Measurements from ENCODE around the gene RBP5.

Gene RBP5

DNA sequence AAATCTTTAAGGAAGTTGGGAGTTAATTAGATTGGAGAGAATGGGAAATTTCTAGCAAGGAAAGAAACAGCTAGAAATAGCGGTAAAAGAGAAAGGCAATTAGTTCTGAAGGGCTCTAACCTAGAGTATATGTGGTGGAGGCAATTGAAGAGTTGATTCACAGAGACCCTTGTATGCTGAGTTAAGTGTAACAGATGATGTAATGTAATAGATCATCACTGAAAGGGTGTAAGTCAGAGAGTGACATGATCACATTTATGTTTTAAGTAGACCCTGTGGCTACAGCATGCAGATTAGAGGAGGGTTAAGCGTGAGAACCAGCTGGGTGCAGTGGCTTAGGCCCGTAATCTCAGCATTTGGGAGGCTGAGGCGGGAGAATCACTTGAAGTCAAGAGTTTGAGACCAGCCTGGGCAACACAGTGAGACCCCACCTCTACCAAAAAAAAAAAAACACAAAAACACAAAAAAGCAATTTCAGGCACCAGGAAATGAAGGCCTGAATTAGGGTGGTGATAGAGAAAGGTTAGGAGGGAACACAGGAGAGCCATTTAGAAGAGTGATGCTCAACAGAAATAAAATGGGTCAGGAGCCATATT lies 3.0 kb downstream of the RBP5 start:
- DNase-seq (ENCODE audit: low read depth) = no peak
- TF ChIP-seq MYC (IDR thresholded peaks at IDR 0.05; ENCODE audit: low read depth, low read length) (no peak), POLR2A (IDR thresholded peaks at IDR 0.05; ENCODE audit: extremely low read depth, insufficient read length) (no peak)
- TF ChIP-seq, protein P1, sequence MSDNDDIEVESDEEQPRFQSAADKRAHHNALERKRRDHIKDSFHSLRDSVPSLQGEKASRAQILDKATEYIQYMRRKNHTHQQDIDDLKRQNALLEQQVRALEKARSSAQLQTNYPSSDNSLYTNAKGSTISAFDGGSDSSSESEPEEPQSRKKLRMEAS (IDR thresholded peaks at IDR 0.05; ENCODE audit: low read depth, low read length) = no peak
- TF ChIP-seq, protein P2, sequence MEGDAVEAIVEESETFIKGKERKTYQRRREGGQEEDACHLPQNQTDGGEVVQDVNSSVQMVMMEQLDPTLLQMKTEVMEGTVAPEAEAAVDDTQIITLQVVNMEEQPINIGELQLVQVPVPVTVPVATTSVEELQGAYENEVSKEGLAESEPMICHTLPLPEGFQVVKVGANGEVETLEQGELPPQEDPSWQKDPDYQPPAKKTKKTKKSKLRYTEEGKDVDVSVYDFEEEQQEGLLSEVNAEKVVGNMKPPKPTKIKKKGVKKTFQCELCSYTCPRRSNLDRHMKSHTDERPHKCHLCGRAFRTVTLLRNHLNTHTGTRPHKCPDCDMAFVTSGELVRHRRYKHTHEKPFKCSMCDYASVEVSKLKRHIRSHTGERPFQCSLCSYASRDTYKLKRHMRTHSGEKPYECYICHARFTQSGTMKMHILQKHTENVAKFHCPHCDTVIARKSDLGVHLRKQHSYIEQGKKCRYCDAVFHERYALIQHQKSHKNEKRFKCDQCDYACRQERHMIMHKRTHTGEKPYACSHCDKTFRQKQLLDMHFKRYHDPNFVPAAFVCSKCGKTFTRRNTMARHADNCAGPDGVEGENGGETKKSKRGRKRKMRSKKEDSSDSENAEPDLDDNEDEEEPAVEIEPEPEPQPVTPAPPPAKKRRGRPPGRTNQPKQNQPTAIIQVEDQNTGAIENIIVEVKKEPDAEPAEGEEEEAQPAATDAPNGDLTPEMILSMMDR (IDR thresholded peaks at IDR 0.05; ENCODE audit: low read depth, low read length) = no peak
- H3K4me3 ChIP-seq (ENCODE audit: low read depth, low read length) = no peak overlapping the region

DNA sequence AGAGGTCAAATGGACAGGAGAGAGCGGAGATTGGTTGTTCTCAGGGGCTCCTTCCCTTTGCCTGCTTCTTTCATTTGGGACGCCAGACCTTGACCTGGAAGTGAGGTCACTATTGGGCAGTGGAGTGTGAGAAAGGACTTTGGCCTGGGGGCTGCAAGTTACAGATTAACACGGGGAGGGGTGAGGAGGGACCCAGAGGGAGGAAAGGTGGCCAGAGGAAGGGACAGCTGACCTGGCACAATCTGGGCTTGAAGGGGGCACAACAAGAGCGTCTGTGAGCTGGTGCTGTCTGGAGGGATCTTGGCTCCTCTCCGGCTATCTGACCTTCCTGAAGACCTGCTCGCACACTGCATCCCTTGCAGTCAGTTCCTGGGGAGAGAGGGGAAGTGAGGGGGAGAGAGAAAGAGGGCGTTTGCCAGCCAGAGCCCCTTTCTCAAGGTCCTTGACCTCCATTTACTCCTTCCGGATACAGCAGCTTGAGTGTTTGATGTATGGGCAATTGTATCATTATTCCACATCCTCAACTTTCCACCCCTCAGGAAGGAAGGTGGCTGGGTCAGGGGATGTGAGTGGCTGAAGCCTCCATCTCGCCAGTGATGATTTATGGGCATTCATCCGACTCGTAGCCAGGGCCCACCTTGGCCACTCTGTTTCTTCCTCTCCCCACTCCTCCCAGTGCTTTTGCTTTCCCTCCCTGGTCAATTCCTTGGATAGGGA lies 4.7 kb downstream of the RBP5 start:
- DNase-seq (ENCODE audit: low read depth) = no peak
- no peak overlapping the region for H3K4me3 ChIP-seq (ENCODE audit: low read depth, low read length)
- TF ChIP-seq POLR2A (IDR thresholded peaks at IDR 0.05; ENCODE audit: extremely low read depth, insufficient read length) (no peak), MYC (IDR thresholded peaks at IDR 0.05; ENCODE audit: low read depth, low read length) (no peak)
- TF ChIP-seq, protein P1 (IDR thresholded peaks at IDR 0.05; ENCODE audit: low read depth, low read length) = no peak
- TF ChIP-seq, protein P2 (IDR thresholded peaks at IDR 0.05; ENCODE audit: low read depth, low read length) = no peak

DNA sequence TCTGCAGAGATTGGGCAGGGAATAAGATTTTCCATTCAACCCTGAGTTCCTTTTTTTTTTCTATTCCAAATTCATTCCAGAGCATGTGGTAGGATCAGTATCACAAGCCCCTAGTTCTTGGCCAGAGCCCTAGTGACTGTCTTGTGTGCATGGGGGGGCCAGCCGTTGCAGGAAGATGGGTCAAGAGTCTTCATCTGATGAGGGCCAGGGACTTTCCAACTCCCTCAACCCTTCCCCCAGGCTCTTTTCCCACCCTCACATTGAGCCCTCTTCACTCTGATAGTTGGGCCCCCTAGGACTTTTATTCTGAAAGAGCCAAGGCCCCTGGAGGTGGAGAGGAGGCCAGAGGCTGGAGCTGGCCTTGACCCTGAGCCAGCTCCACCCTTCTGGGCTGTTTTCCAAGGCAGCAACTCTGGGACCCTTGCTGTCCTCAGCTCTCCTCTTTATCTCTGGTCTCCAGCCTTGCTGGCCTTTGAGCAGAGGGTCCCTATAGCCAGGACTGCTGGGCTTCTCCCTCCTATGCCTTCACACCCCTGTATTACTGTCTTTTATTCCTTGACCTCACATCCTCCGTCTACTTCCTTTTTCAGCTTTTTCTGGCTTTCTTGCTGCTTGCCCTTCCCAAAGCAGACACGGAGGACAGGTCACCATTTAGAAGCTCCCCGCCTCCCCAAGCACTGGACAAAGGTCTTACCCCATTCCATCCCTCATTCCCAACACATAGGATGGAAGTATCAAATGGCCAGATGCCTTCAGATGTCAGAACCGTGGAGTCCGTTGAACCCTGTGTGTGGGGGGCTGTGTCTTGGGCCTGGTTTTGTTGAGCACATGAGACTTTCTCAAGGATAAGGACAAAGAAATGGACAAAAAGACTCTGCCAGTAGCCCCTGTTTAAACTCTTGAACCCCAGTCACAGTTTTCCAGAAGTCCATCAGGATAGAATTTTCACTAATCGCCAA lies 5.6 kb downstream of the RBP5 start:
- DNase-seq (ENCODE audit: low read depth) = no peak
- no peak for TF ChIP-seq POLR2A (IDR thresholded peaks at IDR 0.05; ENCODE audit: extremely low read depth, insufficient read length)
- no peak for TF ChIP-seq MYC (IDR thresholded peaks at IDR 0.05; ENCODE audit: low read depth, low read length)
- TF ChIP-seq, protein P2 (IDR thresholded peaks at IDR 0.05; ENCODE audit: low read depth, low read length) = no peak
- TF ChIP-seq, protein P1 (IDR thresholded peaks at IDR 0.05; ENCODE audit: low read depth, low read length) = no peak
- H3K4me3 ChIP-seq (ENCODE audit: low read depth, low read length) = no peak overlapping the region

DNA sequence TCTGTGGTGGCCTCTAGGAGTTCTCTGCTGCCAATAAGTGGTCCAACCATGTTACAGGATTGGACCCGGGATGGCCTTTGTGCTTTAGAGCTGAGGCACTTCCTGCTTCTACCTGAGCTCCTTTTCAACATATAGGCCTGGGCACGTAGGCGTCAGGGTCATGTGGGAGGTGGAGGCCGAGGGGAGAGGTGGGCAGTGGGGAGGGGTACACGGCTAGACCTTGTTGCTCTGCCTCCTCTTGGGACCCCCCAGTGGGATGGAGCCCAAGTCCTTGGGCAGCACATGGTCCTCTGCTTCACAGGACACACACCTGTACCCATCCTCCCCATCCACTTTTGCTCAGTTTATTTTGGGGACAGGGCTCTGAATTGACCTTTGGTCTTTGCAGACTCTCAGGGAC lies 7.4 kb downstream of the RBP5 start:
- no peak overlapping the region for H3K4me3 ChIP-seq (ENCODE audit: low read depth, low read length)
- DNase-seq (ENCODE audit: low read depth) = no peak
- TF ChIP-seq, protein P1 (IDR thresholded peaks at IDR 0.05; ENCODE audit: low read depth, low read length) = no peak
- TF ChIP-seq POLR2A (IDR thresholded peaks at IDR 0.05; ENCODE audit: extremely low read depth, insufficient read length) = no peak
- TF ChIP-seq, protein P2 (IDR thresholded peaks at IDR 0.05; ENCODE audit: low read depth, low read length) = no peak
- no peak for TF ChIP-seq MYC (IDR thresholded peaks at IDR 0.05; ENCODE audit: low read depth, low read length)

DNA sequence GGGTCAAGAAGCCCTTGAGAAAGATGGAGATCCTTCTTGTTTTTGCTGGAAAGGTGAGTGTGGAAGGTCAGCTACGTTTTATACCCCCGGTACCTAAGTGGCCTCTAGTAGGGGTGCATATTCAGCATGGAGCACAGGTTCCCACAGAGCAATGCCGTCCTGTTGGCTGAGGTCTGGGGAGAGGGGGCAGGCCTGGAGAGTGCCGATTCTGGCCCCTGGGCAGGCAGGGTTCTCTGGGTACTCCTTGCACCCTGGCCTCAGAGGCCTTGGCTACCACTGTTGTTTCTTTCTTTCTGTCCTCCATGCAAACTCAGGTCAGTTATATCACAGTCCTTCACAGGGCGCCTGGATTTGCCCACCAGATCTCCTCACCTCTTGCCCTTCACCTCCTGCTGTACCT lies 8.5 kb downstream of the RBP5 start:
- DNase-seq (ENCODE audit: low read depth) = no peak
- TF ChIP-seq, protein P2 (IDR thresholded peaks at IDR 0.05; ENCODE audit: low read depth, low read length) = no peak
- no peak for TF ChIP-seq MYC (IDR thresholded peaks at IDR 0.05; ENCODE audit: low read depth, low read length)
- TF ChIP-seq POLR2A (IDR thresholded peaks at IDR 0.05; ENCODE audit: extremely low read depth, insufficient read length) = no peak
- no peak overlapping the region for H3K4me3 ChIP-seq (ENCODE audit: low read depth, low read length)
